Measurements from ENCODE around the gene VWA5B1. TPM values are rescaled to one million over a fixed set of nuclear protein-coding genes. Genes with fewer than 3 reads are reported as not detected.

Gene VWA5B1
- total RNA-seq, 1 donor from 2014 or later, result not detected

Other genes with a start within 250 kb of the VWA5B1 start
- gene PLA2G5, start 220.7 kb upstream of the VWA5B1 start, total RNA-seq, result 5.8 TPM
- not detected for gene PLA2G2D, start 171.3 kb upstream of the VWA5B1 start, total RNA-seq
- gene PLA2G2F, start 151.6 kb upstream of the VWA5B1 start, total RNA-seq, result not detected
- gene UBXN10, start 104.8 kb upstream of the VWA5B1 start, total RNA-seq, result 1.3 TPM
- gene PLA2G2C, start 104.4 kb upstream of the VWA5B1 start, total RNA-seq, result not detected
- gene CAMK2N1, start 195.3 kb downstream of the VWA5B1 start, total RNA-seq, result 27.4 TPM
- 16.9 TPM for gene MUL1, start 217.3 kb downstream of the VWA5B1 start, total RNA-seq

Measured in left lobe of liver (tissue), 1 donor.